IPS-NIHi11 (cell line): ENCODE measurements around the gene PRG3.

Source experiments
- DNase-seq: peaks from one replicate; pipeline ENCODE4 v3.0.0; 2012; ENCODE audit warnings: mixed read lengths, low spot score

The PRG3 gene, protein sequence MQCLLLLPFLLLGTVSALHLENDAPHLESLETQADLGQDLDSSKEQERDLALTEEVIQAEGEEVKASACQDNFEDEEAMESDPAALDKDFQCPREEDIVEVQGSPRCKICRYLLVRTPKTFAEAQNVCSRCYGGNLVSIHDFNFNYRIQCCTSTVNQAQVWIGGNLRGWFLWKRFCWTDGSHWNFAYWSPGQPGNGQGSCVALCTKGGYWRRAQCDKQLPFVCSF

DNA sequence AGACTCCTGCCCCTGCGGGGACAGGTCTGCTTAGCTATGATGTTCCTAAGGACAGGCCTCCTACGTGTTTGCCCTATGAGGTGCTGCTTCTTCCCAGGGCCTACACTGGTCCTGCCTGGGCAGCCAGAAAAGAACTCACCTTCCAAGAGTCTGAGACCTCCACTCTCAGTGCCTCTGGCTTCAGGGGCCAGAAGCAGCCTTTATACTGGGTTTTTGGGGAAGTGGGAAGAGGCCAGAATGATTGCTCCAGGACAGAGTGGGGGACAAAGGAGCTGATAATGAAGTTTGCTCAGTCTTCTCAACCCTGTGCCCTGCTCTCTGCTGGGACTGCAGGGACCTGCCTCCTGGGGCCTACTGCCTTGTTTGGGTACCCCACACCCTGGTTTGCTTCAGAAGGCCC lies at the start of gene PRG3:
Gene PRG3 (minus strand): TSS at position 176 of the 400 bp plus-strand sequence. CDS start 442 bp downstream, outside the sequence.
- no peak for DNase-seq

DNA sequence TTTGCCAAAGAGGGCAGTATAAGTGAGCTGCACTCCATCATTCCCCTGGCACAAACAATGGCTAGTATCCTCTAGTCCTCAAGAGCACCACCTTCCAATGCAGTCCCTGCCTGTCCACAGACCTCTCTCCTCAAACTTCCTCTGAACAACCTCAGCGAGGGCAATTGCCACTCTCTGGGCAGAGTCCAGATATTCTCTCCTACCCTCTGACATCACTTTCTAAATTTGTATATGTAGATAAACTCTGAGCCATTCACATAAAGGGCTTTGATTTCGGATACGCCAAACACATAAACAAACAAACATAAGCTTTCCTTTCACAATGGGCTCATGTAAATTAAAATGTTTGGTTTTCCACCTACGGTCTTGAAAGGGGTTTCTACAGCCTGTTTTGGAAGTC lies 49.0 kb upstream of the PRG3 start:
- no peak for DNase-seq

DNA sequence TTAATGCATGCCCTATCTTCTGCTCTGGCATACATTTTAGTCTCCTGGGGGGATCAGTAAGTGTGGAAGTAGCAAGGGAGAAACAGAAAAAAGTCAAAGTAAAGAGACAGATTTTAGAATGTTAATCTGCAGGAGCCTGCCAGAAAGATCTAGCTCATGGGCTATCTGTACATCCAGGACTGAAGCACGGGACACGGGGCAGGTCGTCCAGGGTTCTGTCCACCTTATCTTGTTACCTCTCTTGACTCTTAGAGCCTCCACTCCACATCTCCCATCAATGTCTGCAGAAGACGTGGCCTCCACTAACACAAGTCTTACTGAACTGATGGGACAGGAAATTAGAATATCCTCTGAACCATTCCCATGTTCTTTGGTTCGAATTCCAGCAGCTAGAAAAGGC lies 47.7 kb upstream of the PRG3 start:
- no peak for DNase-seq

DNA sequence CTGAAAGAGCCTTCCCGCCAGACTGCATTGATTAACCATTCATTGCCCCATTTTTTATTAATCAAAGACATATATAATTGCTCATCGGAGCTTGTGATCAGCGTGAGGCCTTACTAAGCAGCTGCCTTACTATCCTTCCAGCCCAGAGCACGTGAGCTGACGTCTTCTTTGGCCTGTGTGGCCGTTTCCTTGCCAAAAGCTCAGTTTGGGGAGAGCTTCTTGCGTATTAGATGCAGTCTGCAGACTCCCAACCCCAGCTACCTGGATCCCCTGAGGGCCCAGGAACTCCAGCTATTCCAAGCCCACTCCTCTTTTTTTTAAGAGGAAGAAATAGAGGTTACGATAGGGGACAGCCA lies 46.8 kb upstream of the PRG3 start:
- no peak for DNase-seq

DNA sequence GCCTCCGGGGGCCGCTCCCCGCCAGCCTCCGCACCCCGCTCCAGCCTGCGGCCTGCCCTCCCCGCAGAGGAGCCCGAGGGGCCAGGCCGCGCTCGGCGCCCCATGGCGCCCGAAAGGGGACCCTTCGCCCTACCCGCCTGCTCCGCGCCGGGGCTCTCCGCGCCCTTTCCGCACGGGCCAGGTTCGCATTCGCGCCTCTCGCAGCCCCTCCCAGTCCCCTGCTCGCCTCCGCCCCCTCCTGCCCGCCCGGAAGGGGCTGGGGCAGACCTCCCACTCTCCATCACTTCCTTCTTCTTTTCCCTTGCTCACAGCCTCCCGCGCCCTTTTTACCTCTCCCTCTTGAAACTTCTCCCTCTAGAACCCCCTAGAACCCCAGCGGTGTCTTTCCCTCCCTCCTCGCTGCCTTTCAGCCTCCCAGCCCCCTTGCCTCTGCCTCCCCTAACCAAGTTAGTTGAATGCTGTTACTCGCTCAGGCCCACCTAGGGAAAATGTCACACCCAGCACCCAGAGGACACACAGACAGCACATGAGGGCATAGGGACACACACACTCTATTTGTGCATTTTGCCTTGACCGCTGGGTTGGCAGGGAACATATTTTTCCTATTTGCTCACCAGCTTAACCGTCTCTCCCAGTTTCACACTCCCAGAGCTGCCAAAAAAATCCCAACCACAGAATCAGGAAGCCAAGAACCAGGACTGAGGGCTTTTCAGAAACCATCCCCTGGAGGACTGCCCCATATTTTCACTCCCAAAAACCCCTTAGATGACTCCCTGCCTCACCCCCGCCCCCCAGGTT lies 46.2 kb upstream of the PRG3 start, which contains the start of gene SLC43A3:
Gene SLC43A3 (minus strand): TSS at position 193 of the 798 bp plus-strand sequence. CDS start 949 bp downstream, outside the sequence.
- peak; percentile 81 for DNase-seq

DNA sequence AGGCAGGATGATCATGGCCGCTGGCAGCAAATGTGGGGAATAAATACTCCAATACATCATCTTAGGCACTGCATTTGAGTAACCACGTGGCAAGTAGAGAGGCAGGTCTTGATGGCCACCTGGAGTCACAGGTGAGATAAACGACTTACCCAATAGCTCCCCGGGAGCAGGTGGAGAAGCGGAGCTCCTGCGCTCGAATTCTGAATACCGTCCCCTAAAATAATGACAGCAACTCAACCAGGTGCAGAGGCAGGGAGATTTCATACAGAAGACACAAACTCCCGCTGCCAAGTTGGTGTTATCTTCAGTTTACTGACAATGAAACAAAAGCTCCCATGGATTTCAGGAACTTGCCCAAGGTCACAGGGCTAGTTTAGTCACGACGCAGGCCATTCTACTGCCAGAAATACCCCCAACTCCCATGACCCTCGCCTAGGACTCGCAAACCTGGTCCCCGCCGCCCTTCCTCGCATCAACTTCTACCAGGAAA lies 45.5 kb upstream of the PRG3 start:
- no peak for DNase-seq

DNA sequence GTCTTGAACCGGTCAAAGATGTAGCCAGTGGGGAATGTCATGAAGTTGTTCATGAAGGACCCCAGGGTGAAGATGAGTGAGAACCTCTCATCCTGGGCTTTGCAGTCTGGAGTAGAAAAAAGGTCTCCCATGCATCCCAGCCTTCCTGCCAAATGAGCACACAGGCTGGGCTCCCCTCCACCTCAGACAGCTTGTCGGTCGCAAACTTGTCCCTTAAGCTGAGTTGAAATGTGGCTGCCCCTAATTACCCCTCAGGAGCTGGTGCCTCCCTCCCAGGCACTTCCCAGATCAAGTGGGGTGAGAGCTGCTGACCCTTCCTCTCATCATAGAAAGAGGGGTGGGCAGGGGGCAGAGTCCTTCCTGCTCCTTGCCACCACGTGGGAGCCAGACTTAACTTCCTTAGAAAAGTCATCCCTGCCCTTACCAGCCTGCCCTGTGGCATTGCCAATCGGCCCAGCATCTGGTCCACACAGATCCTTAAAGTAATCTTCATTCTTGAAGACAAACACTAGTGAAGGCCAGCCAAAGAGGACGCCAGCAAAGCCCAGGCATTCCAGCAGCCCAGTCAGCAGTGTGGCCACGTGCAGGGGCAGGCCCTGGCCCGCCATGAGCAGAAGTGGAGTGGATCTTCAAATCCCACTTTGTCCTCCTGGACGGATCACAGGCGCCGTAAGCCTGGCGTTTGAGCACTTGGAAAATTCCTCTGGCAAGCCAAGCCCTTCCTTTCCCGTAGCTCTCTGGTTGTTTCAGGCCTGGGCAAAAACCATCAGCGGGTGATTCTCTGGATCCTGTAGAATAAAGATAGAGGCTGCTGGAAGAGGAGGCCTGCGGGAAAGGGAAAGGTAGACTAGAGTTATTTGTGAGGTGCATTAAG lies 44.9 kb upstream of the PRG3 start:
- DNase-seq: no peak

DNA sequence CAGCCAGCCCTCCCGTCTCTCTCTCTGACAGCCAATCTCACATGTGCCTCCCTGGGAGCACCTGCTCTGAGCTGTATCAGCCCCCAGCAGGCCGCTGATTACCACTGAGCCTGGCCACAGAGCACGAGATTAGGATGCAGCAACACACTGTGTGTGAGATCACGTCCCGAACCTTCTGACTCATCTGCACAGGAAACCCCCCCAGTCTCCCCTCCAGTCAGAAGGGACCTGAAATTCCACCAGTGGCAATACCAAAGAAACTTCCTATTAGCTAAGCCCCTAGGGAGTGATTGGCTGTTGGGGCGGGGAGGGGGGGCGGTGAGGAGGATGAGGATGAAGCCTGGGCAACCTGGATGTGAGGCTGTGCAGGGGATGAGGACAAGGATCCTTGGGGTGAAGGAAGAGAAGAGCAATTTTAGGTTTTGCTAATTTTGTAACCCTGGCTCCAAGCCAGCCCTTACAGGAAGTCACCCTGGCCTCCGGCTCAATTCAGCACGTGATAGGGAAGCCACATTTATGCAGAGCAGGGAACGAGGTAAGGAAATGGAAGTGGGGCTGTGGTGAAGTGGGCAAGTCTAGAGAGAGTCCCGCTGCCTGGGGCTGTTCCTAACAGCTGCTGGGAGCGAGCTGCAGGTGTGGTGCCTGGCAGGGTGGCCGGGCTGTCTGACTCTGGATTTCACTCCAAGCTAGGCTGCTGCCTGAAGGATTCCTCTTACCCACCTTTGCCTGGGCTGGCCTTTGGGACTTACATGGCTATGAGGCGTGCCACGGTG lies 44.0 kb upstream of the PRG3 start:
- DNase-seq: no peak

DNA sequence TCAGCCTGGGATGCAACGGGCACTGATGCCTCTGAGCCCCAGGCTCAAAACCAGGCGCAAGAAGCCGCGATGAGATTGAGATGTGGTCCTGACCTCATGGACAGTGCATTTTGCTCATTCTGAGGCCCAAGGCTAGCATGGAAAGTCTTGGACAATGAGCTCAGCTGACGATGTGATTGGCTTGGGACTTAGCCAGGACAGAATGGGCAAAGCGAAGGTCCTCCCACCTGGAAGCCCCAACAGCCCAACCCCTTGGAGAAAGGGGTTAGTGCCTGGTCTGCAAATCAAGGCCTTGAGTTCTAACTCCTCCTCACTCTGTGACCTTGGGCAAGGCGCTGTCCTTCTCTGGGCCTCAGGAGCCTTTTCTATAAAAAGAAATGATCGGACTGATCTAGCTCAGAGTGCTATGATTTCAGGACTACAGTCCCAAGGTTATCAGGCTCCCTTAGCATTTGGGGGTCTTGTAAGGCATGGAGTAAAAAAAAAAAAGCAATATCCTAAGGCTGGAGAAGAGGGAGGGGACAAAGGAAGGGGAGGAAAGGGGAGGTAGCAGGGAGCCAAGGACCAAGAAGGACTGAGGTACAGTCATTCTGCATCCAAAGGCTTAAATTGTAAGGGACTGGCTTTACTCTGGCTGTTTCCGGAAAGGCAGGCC lies 43.3 kb upstream of the PRG3 start:
- no peak for DNase-seq

DNA sequence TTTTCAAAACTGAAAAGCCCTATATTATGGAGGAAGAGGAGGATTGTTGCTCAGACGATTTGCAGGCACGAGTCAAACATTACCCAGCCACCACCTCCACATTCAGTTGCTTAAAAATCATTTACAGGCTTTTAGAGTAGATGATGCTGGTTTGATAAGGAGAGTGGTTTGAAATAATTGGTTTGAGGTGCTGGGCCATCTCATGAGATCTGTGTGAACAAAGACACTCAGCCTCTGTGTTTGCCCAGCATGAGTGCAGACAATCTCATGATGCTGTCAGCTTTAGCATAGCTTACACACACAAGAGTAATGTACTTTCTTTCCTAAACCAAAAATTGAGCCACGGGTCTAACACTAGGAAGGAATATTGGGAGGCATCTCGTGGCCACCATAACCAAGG lies 41.7 kb upstream of the PRG3 start:
- DNase-seq: no peak

DNA sequence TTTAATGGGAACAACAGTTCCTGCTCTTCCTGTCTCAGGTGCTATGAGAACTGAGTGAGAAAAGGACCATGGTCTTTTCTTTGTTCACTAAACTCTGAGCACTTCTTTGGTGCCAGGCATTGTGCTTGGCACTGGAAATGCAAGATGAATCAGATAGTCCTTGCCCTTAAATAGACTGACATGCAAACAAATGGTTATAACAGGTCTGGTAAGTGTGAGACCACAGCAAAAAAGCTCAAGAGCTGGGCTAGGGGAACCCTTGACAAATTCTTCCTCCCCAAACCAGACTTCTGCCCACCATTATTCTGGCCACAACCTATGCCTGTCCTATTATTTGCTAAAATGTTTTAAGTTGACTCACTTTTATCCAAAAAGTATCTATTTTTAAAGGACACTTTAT lies 40.9 kb upstream of the PRG3 start:
- no peak for DNase-seq

DNA sequence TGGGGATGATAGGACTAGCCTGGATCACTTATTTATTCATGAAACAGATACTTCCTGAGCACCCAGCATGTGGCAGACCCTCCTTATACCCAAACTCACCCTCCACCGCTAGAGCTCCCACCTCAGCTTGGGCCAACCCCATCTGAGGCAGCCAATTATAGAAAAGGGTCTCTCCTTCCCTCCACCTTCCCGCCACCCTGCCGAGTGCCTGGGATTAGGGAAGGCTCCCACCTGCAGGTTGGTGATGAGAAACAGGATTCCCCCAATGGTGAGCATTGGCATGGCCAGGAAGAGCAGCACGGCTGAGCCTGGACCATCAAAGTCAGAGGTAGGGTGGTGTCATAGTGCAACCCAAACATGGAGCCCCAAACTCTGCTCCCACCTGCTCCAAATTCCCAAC lies 40.1 kb upstream of the PRG3 start:
- no peak for DNase-seq

DNA sequence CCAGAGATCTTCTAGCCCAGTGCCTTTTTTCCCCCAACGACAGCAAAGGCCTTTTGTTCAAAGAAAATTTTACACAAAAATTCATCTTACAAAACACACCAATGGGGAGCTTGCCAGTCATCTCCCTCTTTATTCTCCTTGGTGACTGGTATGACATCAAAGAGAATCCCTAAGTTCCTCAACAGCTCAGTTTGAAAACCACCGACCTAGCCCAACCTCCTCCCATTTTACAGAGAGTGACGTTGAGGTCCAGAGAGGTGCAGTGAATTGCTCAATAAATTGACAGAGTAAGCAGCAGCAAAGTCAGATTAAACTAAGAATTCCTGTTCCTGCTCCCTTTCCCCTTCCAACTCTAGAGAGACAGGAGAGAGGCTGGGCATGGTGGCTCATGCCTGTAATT lies 38.2 kb upstream of the PRG3 start:
- DNase-seq: no peak

DNA sequence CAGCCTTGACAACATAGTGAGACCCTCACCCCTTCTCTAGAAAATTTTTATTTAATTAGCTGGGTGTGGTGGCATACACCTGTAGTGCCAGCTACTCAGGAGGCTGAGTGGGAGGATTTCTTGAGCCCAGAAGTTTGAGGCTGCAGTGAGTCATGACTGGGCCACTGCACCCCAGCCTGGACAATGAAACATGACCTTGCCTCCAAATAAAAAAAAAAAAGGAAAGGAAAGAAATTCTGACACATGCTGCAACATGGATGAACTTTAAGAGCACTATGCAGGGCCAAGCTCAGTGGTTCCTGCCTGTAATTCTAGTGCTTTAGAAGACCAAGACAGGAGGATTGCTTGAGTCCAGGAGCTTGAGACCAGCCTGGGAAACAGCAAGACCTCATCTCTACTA lies 37.2 kb upstream of the PRG3 start:
- no peak for DNase-seq

DNA sequence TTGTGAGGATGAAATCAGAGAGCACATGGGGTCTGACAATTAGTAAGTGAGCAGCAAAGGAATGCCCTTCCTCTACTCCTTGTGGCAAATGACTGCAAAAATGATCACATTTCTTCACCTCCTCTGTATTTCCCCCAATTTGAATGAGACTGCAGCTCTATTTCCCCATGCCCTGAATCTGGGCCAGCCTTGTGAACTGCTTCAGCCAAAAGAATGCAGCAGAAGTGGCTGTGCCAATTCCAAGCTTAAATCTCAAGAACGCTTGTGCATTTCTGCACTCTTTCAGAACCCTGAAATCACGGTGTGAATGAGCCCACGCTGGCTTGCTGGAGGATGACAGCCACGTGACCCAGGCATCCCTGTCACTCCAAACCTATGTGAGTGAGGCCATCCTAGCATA lies 36.1 kb upstream of the PRG3 start:
- DNase-seq: no peak

DNA sequence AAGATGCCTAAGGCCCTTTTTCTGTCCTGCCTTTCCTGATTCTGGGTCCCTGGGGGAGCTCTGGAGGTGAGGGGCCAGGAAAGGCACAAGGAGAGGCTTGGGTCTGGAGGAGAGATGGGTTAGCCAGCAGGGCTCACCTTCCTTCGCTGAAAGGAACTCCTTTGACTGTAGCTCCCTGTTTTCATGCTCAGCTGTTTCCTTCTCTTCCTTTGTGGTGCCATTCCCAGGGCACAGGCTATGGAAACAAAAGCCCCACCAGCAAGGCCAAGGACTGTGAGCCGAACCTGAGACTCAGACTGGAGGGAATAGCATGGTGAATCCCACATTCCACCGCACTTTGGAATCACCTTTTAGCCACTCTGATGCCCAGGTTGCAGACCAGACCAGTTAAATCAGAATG lies 35.5 kb upstream of the PRG3 start:
- no peak for DNase-seq

DNA sequence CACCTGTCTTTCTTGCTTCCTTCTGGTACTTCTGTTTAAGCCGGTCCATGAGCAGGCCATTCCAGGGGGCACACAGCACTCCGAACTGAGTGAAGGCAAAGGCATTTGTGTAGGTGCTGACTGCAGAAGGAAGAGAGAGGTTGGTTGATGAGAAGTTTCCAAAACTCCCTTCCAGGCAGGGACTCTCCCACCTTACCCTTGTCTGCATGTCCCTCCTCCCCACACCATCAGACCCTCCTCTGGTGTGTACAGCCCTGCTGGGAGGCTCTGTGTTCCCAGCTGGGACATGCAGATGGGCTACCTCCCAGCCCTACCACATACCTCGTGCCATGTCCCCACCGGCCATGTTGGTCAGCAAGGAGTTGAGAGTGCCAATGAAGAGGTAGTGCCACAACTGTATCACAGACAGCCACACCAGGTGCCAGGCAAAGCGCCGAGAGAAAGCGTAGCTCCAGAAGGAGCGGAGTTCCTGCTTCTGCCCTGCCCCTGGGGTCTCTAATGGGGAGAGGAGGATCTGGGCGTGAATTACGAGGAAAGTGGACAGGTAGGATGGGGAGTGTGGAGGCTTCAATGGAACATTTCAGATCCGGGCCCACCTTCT lies 33.8 kb upstream of the PRG3 start:
- no peak for DNase-seq

DNA sequence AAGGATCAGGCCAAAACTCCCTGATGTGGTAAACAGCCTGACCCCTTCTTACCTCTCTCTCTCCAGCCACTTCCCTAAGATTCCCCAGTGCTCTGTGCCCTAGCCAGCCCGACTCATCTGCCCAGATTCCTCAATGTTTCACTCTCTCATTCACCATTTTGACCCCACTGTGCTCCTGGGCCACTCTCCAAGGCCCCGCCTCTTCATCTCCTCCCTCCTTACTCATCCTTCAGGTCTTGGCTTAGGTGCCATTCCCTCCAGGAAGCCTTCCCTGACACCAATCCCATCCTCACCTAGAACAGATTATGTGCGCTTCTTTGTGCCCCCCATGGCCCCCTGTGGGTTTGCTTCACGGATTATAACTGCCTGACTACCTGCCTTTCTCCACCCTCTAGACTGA lies 32.7 kb upstream of the PRG3 start:
- DNase-seq: no peak

DNA sequence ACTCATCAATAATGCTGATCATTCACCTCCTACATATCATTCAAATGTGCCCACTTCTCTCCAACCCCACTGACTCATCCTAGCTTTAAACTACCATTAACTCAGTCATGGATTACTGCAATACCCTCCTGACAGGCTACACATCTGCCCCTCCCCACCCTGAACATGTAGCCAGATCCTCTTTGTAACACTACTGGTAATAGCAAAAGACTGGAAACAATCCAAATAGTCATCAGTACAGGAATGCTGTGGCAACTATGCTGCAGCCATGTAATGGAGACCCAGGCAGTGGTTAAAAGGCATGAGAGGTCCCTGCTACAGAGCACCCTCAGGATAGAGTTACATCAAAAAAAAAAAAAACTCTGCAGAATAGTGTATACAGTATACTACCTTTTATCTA lies 29.3 kb upstream of the PRG3 start:
- no peak for DNase-seq

DNA sequence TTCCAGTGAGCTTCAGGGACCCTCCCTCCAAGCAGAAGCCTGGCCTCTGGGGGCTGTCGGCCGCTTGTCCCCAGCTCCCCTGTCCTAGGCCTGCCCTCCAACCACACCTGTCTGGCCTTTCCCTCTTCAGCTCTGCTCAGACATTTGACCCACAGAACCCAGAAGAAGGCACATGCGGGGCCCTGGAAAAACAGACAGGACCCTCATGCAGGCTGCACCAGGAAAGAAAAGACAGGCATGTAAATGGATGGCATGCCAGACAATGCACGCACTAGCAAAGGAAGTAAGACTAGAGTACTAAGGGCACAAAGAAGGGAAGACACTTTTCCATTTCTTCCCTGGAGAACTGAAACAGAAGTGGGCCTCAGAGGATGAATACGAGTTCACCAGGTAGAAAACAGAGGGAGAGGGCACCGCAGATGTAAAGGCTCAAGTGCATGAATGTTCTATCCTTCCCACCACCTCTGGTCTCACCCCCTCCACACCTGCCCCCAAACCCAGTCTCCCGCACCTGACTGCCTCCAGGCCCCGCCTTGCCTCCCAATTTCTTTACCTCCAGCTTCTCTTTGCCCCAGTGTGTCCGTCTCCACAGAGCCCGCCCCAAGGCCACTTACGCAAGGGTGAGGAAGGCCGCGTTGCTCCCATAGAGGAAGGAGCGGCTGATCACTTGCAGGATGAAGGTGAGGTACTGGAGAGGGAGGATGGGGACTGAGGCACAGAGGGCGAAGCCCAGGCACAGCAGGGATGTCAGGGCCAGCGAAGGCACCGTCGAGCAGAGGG lies 28.6 kb upstream of the PRG3 start:
- DNase-seq: no peak
